Tibial nerve (tissue), 4 donors: ENCODE results near the gene CCDC91. TPM values are rescaled to one million over a fixed set of nuclear protein-coding genes. Genes with fewer than 3 reads are reported as not detected.

ENCODE experiments used
- DNase-seq, 2 donors: peaks; one replicate each; pipeline ENCODE4 v3.0.0-alpha.2; 2019; ENCODE audit warnings: low spot score in 2 of 2
- H3K27ac ChIP-seq, 4 donors: fragments of 200-600 bp; sonication (generic) in 3 of 4; one replicate each; pipeline ENCODE4 v1.5.1; 2017 to 2019; ENCODE audit warnings: mild to moderate bottlenecking in 1 of 4
- H3K27me3 ChIP-seq, 2 donors: fragments of 200-600 bp; sonication (generic) in 1 of 2; one replicate each; pipeline versions ENCODE4 v1.5.1 to v1.6.0; 2017 to 2019
- H3K36me3 ChIP-seq, 3 donors: fragments of 200-600 bp; sonication (generic); one replicate each; pipeline ENCODE4 v1.5.1; 2018 to 2019
- H3K4me1 ChIP-seq, 4 donors: fragments of 200-600 bp; sonication (generic) in 3 of 4; one replicate each; pipeline ENCODE4 v1.5.1; 2017 to 2019
- H3K4me3 ChIP-seq, 4 donors: fragments of 200-600 bp; sonication (generic) in 3 of 4; one replicate each; pipeline ENCODE4 v1.5.1; 2017 to 2019; ENCODE audit warnings: mild to moderate bottlenecking in 1 of 4, moderate library complexity in 1 of 4
- H3K9me3 ChIP-seq, 4 donors: fragments of 200-600 bp; sonication (generic) in 3 of 4; one replicate each; pipeline ENCODE4 v1.5.1; 2017 to 2019
- EP300 ChIP-seq, 2 donors: sonication (generic); formaldehyde crosslinking; IDR thresholded peaks; one replicate each; pipeline ENCODE4 v1.6.1; 2017; ENCODE audit warnings: antibody characterized with exemption in 2 of 2, mild to moderate bottlenecking in 1 of 2
- POLR2A ChIP-seq, 2 donors: fragments of 450-650 bp; IDR thresholded peaks; one replicate each; pipeline ENCODE4 v1.6.1; 2017; ENCODE audit warnings: antibody characterized with exemption in 2 of 2, mild to moderate bottlenecking in 2 of 2, moderate library complexity in 2 of 2
- WGBS, 2 donors: methylation state at CpG; one replicate each; pipeline ENCODE4 v1.1.5; 2018; 5-methylcytosine and 5-hydroxymethylcytosine counted together
- total RNA-seq, 4 donors: library from RNA; depleted of rRNA; stranded (reverse); fragments of >200 nt; gene quantifications; one replicate each; pipeline ENCODE4 v1.1.0, GENCODE V29; 2016
- TF ChIP-seq, protein P1 (sequence below), 5 experiments: fragments of 200-600 bp in 3 of 5; fragments of 450-650 bp in 2 of 5; sonication (generic) in 3 of 5; IDR thresholded peaks; one replicate each; pipeline ENCODE4 v1.5.1; 2016 to 2019; ENCODE audit warnings: antibody characterized with exemption in 5 of 5, mild to moderate bottlenecking in 3 of 5, moderate library complexity in 2 of 5

Gene CCDC91
- total RNA-seq, 4 donors from 2014 or later: 39.0 to 76.5 (median 44.0) TPM

DNA sequence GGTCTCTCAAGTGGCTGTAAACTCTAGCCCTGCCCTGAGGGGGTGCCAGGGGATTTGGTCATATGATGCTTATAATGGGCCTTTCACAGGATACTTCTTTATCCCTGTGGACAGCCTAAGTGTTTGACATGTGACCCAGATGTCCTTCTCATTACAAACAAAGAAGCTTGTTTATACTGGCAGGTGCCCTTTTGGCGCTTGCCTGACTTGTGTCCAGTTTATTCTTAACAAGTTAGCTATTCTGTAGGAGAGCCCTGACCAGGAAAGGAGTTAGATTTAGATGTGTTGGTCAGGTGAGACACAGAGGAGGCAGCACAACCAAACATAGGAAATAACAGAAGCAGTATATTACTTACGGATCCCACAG lies 51.9 kb downstream of the CCDC91 start:
- no peaks in the 10 kb centered on the region for H3K36me3 ChIP-seq
- no peaks in the 10 kb centered on the region for H3K4me1 ChIP-seq
- 47 to 71% methylated on average over 2 of the region's 2 CpGs for WGBS, 2 donors
- DNase-seq: no peak
- H3K27me3 ChIP-seq: no peaks in the 10 kb centered on the region
- no peak overlapping the region for H3K4me3 ChIP-seq
- H3K9me3 ChIP-seq: no peaks in the 10 kb centered on the region
- no peak overlapping the region for H3K27ac ChIP-seq
- TF ChIP-seq EP300 (IDR thresholded peaks at IDR 0.05): no peak
- TF ChIP-seq, protein P1, sequence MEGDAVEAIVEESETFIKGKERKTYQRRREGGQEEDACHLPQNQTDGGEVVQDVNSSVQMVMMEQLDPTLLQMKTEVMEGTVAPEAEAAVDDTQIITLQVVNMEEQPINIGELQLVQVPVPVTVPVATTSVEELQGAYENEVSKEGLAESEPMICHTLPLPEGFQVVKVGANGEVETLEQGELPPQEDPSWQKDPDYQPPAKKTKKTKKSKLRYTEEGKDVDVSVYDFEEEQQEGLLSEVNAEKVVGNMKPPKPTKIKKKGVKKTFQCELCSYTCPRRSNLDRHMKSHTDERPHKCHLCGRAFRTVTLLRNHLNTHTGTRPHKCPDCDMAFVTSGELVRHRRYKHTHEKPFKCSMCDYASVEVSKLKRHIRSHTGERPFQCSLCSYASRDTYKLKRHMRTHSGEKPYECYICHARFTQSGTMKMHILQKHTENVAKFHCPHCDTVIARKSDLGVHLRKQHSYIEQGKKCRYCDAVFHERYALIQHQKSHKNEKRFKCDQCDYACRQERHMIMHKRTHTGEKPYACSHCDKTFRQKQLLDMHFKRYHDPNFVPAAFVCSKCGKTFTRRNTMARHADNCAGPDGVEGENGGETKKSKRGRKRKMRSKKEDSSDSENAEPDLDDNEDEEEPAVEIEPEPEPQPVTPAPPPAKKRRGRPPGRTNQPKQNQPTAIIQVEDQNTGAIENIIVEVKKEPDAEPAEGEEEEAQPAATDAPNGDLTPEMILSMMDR (IDR thresholded peaks at IDR 0.05): no peak

DNA sequence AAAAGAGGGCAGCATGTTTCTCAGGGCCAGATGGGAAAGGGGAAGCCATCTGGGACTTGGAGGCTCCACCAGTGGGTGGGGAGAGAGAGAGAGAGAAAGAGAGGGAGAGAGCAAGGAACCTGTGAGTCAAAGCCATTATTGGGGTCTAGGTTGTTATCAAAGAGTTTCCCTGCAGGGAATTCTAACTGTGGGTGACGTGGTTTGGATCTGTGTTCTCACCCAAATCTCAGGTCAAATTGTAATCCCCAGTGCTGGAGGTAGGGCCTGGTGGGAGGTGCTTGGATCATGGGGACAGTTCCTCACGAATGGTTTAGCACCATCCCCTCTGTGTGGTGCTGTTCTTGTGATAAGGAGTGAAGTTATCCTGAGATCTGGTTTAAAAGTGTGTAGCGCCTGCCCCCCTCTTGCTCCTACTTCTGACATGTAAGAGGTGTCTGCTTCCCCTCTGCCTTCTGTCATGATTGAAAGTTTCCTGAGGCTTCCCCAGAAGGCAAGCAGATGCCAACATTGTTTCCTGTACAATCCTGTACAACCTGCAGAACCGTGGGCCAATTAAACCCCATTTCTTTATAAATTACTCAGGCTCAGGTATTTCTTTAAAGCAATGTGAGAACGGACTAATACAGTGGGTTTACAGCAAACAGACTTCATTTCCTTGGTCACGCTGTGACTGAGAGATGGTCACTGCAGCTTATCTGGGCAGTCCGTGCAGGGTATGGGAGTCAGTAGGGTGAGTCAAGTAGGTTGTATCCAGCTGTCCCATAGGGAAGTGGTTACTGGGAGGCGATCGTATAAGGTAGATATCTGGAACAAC lies 52.4 kb downstream of the CCDC91 start:
- Histone ChIP-seq H3K27ac (no peak overlapping the region), H3K27me3 (no peaks in the 10 kb centered on the region), H3K36me3 (no peaks in the 10 kb centered on the region), H3K4me1 (no peaks in the 10 kb centered on the region), H3K4me3 (no peak overlapping the region), H3K9me3 (no peaks in the 10 kb centered on the region)
- TF ChIP-seq POLR2A (IDR thresholded peaks at IDR 0.05) (no peak), EP300 (IDR thresholded peaks at IDR 0.05) (no peak)
- TF ChIP-seq, protein P1 (IDR thresholded peaks at IDR 0.05): no peak
- no peak for DNase-seq
- WGBS, 2 donors: 87 to 90% methylated on average over 9 of the region's 9 CpGs

DNA sequence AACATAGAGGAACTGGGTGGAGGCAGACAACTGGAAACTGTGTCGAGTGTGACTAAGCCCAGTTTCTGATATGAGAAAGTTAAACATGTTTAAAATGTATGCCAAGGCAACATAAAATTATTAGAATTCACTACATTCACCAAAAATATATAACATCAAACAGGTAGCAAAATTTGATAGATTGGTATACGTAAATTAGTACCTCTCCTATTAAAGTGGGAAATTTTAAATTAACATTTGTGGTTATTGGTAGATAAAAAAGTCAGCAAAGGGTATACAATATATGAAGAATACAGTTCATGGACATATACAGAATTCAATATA lies 53.0 kb downstream of the CCDC91 start:
- H3K36me3 ChIP-seq: no peaks in the 10 kb centered on the region
- TF ChIP-seq EP300 (IDR thresholded peaks at IDR 0.05) (no peak), POLR2A (IDR thresholded peaks at IDR 0.05) (no peak)
- TF ChIP-seq, protein P1 (IDR thresholded peaks at IDR 0.05): no peak
- no peak for DNase-seq

DNA sequence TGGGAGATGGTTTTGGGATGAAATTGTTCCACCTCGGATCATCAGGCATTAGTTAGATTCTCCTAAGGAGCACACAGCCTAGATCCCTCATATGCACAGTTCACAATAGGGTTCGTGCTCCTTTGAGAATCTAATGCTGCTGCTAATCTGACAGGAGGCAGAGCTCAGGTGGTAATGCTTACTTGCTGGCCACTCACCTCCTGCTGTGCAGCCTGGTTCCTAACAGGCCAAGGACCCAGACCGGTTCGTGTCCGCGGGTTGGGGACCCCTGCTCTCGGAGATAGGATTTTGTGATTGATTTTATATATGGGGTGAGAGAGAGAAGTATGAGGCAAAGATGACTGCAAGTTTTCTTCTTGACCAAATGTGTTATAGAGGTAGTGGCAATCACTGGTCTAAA lies 57.5 kb downstream of the CCDC91 start:
- Histone ChIP-seq H3K4me1 (peaks cover 0 to 15% (median 0%) of the 10 kb centered on the region in 4 donors), H3K9me3 (no peaks in the 10 kb centered on the region), H3K4me3 (no peak overlapping the region), H3K27ac (no peak overlapping the region), H3K27me3 (no peaks in the 10 kb centered on the region), H3K36me3 (no peaks in the 10 kb centered on the region)
- TF ChIP-seq EP300 (IDR thresholded peaks at IDR 0.05) (no peak), POLR2A (IDR thresholded peaks at IDR 0.05) (no peak)
- TF ChIP-seq, protein P1 (IDR thresholded peaks at IDR 0.05): no peak
- DNase-seq: no peak
- 83% methylated on average over 7 of the region's 7 CpGs for WGBS, 2 donors

More for the DNA sequence above, 53.0 kb downstream of the CCDC91 start:
- H3K27me3 ChIP-seq: no peaks in the 10 kb centered on the region
- no peaks in the 10 kb centered on the region for H3K9me3 ChIP-seq
- 90 to 95% methylated on average over 2 of the region's 2 CpGs for WGBS, 2 donors
- no peak overlapping the region for H3K4me3 ChIP-seq
- H3K4me1 ChIP-seq: peaks cover 0 to 1% (median 0%) of the 10 kb centered on the region in 4 donors
- H3K27ac ChIP-seq: no peak overlapping the region

DNA sequence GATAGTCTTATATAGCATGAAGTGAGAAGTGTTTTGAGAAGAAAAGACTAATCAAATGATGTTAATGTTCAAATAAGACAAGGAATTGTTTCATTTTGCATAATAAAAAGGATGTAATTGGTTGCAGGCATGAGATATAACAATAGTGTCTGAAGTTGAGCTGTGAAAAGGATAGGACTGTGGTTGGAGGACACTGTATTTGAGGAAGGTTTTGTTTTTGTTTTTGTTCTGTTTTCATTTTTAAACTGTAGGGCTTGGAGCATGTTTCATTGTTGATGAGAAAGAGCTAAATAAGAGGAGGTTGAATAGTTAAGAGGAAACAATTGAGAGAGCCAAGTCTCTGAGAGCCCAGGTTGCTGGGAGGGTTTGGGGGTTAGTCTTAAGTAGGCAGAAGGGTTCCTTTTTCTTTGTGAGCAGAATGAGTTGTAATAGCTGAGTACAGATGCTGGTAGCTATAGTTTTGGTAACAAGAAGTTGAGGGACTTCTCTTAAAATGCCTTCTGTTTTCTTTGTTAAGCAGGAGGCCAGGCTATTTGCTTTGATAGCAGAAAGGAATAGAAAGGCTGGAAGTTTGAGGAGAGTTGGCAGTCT lies 58.4 kb downstream of the CCDC91 start:
- no peaks in the 10 kb centered on the region for H3K27me3 ChIP-seq
- peaks cover 0 to 18% (median 0%) of the 10 kb centered on the region in 4 donors for H3K4me1 ChIP-seq
- DNase-seq: no peak
- H3K9me3 ChIP-seq: no peaks in the 10 kb centered on the region
- TF ChIP-seq EP300 (IDR thresholded peaks at IDR 0.05) (no peak), POLR2A (IDR thresholded peaks at IDR 0.05) (no peak)
- TF ChIP-seq, protein P1 (IDR thresholded peaks at IDR 0.05): no peak
- no peak overlapping the region for H3K4me3 ChIP-seq
- H3K36me3 ChIP-seq: peaks cover 0 to 3% (median 0%) of the 10 kb centered on the region in 3 donors
- H3K27ac ChIP-seq: peak overlapping the region in 2 of 4 donors; percentile 2 to 46
